NCI-H524 (cell line): ENCODE measurements around the gene RHOT2.

Experiments
- DNase-seq, 2 experiments: peaks; one replicate each; lab custom pipeline; 2025; lab: John Stamatoyannopoulos, UW

RHOT2 gene

GRCh38 chr16:715477-716199 is 47.7 kb downstream of the RHOT2 start:
- peak in 1 of 2 experiments; percentile 48 for DNase-seq

GRCh38 chr16:716200-716568 is 48.3 kb downstream of the RHOT2 start:
- no peak for DNase-seq

GRCh38 chr16:716768-717325 is 48.9 kb downstream of the RHOT2 start:
- DNase-seq, result no peak

GRCh38 chr16:717450-718245 is 49.7 kb downstream of the RHOT2 start:
- DNase-seq, result no peak

- no peak for DNase-seq
These were observed 50.5 kb downstream of the RHOT2 start for GRCh38 chr16:718389-718788.

- DNase-seq, result no peak
These were observed 51.0 kb downstream of the RHOT2 start for GRCh38 chr16:718922-719321.

GRCh38 chr16:719815-720446 is 52.0 kb downstream of the RHOT2 start:
- peak in 1 of 2 experiments; percentile 58 for DNase-seq

GRCh38 chr16:720447-720989 is 52.6 kb downstream of the RHOT2 start:
- DNase-seq, result peak; percentile 85 to 93

- peak; percentile 53 to 86 for DNase-seq
These were observed 53.2 kb downstream of the RHOT2 start, which contains the start of gene ANTKMT for GRCh38 chr16:720990-721764. Gene ANTKMT (plus strand): TSS chr16:721146. CDS start chr16:721275, 129 bp downstream.

- no peak for DNase-seq
These were observed 54.0 kb downstream of the RHOT2 start for GRCh38 chr16:721765-722540.

- DNase-seq, result no peak
These were observed 55.1 kb downstream of the RHOT2 start for GRCh38 chr16:722835-723633.

- DNase-seq, result no peak
These were observed 55.8 kb downstream of the RHOT2 start for GRCh38 chr16:723695-724094.
